CD4-positive, CD25-positive, alpha-beta regulatory T cell (primary cell): ENCODE results near the gene RAD51B. TPM values are rescaled to one million over a fixed set of nuclear protein-coding genes. Genes with fewer than 3 reads are reported as not detected.

Source experiments
- ATAC-seq, 2 donors: fragments of 150-1000 bp; cut with Tn5 transposase; one replicate each; pipeline ENCODE4 v1.10.0; 2021; ENCODE audit warnings: low read depth in 2 of 2, moderate number of reproducible peaks in 2 of 2, moderate library complexity in 1 of 2
- DNase-seq, 3 donors: peaks; one replicate each; pipeline versions ENCODE4 v3.0.0 to v3.0.0-alpha.2; 2012 to 2022; ENCODE audit warnings: mixed read lengths in 1 of 3
- H3K27ac ChIP-seq: one replicate; pipeline ENCODE4 v1.7.0; 2013; ENCODE audit warnings: mild to moderate bottlenecking, low read length; ENCODE audit not compliant: insufficient read depth, poor library complexity, severe bottlenecking
- H3K27me3 ChIP-seq: one replicate; pipeline ENCODE4 v1.7.0; 2013; ENCODE audit warnings: low read length; ENCODE audit not compliant: control insufficient read depth, insufficient read depth
- H3K36me3 ChIP-seq: one replicate; pipeline ENCODE4 v1.7.0; 2013; ENCODE audit warnings: mild to moderate bottlenecking, low read length, moderate library complexity; ENCODE audit not compliant: control insufficient read depth, insufficient read depth
- H3K4me1 ChIP-seq: 2 replicates; pipeline ENCODE4 v1.7.0; 2013; ENCODE audit warnings: mild to moderate bottlenecking, low read length; ENCODE audit not compliant: insufficient read depth, control insufficient read depth, poor library complexity, severe bottlenecking
- H3K4me3 ChIP-seq: one replicate; pipeline ENCODE4 v1.7.0; 2013; ENCODE audit warnings: low read depth, mild to moderate bottlenecking, low read length, moderate library complexity
- H3K9me3 ChIP-seq, 2 experiments: 1 replicate in 1 of 2; 2 replicates in 1 of 2; pipeline ENCODE4 v1.7.0; 2013; ENCODE audit warnings: low read length in 2 of 2, mild to moderate bottlenecking in 1 of 2, moderate library complexity in 1 of 2; ENCODE audit not compliant: control insufficient read depth in 2 of 2
- H3K27ac Mint-ChIP-seq, 3 donors: one replicate each; pipeline ENCODE4 v1.8.0; 2020 to 2022; ENCODE audit warnings: mild to moderate bottlenecking in 3 of 3, mixed read lengths in 3 of 3, moderate library complexity in 2 of 3
- H3K27me3 Mint-ChIP-seq: one replicate; pipeline ENCODE4 v1.8.0; 2022; ENCODE audit warnings: mild to moderate bottlenecking, mixed read lengths
- H3K36me3 Mint-ChIP-seq: one replicate; pipeline ENCODE4 v1.8.0; 2020; ENCODE audit warnings: mixed read lengths
- H3K4me1 Mint-ChIP-seq, 4 donors: one replicate each; pipeline ENCODE4 v1.8.0; 2020 to 2022; ENCODE audit warnings: mixed read lengths in 4 of 4, mild to moderate bottlenecking in 1 of 4
- H3K4me3 Mint-ChIP-seq, 4 donors: one replicate each; pipeline ENCODE4 v1.8.0; 2020 to 2022; ENCODE audit warnings: mild to moderate bottlenecking in 4 of 4, mixed read lengths in 4 of 4, moderate library complexity in 3 of 4
- H3K9me3 Mint-ChIP-seq, 7 donors: one replicate each; pipeline ENCODE4 v1.8.0; 2020 to 2022; ENCODE audit warnings: mixed read lengths in 7 of 7, mild to moderate bottlenecking in 3 of 7, moderate library complexity in 2 of 7
- polyA plus RNA-seq, 4 donors: library from polyadenylated mRNA; unstranded; fragments of 300-500 nt; fragmentation: Illumina TruSeq; gene quantifications; one replicate each; pipeline ENCODE4 v1.2.3, GENCODE V29; 2021
- total RNA-seq: library from RNA; stranded (reverse); gene quantifications from one replicate; pipeline ENCODE4 v1.2.3, GENCODE V29; 2022

Gene RAD51B
- total and polyA plus RNA-seq, 5 donors from 2014 or later, result 19.1 to 40.2 (median 28.1) TPM

- Histone ChIP-seq H3K9me3 (no peaks in the 10 kb centered on the region), H3K36me3 (no peaks in the 10 kb centered on the region), H3K27me3 (no peaks in the 10 kb centered on the region), H3K4me3 (no peak overlapping the region), H3K4me1 (peaks cover 2% of the 10 kb centered on the region), H3K27ac (no peak overlapping the region)
- Mint-ChIP-seq H3K27me3 (no peaks in the 10 kb centered on the region), H3K4me3 (no peak overlapping the region), H3K9me3 (no peaks in the 10 kb centered on the region), H3K36me3 (no peaks in the 10 kb centered on the region), H3K27ac (no peak overlapping the region), H3K4me1 (peaks cover 4 to 10% (median 4%) of the 10 kb centered on the region in 4 donors)
- no peak for DNase-seq
- no peak for ATAC-seq
Observed at GRCh38 chr14:68243450-68244010, 424.0 kb downstream of the RAD51B start.

DNA sequence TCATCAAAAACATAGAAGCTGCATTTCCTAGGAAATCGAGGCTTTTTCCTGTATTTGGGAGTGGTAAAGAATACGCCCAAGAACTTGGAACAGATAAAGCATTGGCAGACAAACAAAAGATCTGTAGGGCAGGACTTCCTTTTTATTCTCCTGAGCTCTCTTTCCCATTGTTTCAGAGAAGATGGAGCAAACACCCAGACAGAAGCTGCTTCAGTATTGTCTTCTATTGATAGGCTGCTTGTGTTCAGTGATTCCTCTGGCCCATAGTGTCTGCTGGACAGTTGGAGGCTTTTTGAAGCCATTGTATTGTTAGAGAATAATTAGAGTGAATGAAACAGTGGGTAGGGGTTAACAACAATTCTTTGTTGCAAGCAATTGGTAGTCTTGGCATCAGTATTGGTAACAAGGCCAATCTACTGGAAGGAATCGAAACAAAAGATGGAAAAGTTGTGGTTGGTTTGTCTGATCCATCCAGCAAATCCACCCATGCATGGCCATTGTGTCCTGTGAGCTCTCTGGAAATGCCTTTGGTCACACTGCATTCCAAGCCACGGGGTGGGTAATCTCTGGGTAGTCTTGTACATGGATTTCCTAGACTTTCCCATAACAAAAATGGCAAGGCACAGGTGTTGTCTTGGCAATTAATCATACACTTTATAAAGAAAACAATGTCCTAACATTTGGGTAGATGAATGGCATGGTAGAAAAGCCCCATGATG, 424.8 kb downstream of the RAD51B start:
- H3K9me3 ChIP-seq, result no peaks in the 10 kb centered on the region
- Mint-ChIP-seq H3K4me1 (peaks cover 4 to 14% (median 9%) of the 10 kb centered on the region in 4 donors), H3K27ac (peak overlapping the region in 2 of 3 donors; percentile 3 to 11), H3K4me3 (no peak overlapping the region), H3K9me3 (no peaks in the 10 kb centered on the region), H3K36me3 (no peaks in the 10 kb centered on the region), H3K27me3 (no peaks in the 10 kb centered on the region)
- no peak for DNase-seq
- ATAC-seq, result no peak
- H3K27me3 ChIP-seq, result no peaks in the 10 kb centered on the region
- no peaks in the 10 kb centered on the region for H3K36me3 ChIP-seq
- no peak overlapping the region for H3K27ac ChIP-seq
- H3K4me1 ChIP-seq, result peaks cover 7% of the 10 kb centered on the region
- H3K4me3 ChIP-seq, result no peak overlapping the region

GRCh38 chr14:68245146-68246073, 425.8 kb downstream of the RAD51B start:
- Histone ChIP-seq H3K36me3 (no peaks in the 10 kb centered on the region), H3K9me3 (no peaks in the 10 kb centered on the region), H3K4me3 (no peak overlapping the region), H3K4me1 (peaks cover 7% of the 10 kb centered on the region), H3K27me3 (no peaks in the 10 kb centered on the region), H3K27ac (no peak overlapping the region)
- Mint-ChIP-seq H3K27me3 (no peaks in the 10 kb centered on the region), H3K4me3 (no peak overlapping the region), H3K27ac (peak overlapping the region in 2 of 3 donors; percentile 9 to 68), H3K4me1 (peaks cover 5 to 23% (median 15%) of the 10 kb centered on the region in 4 donors), H3K9me3 (no peaks in the 10 kb centered on the region), H3K36me3 (no peaks in the 10 kb centered on the region)
- no peak for DNase-seq
- ATAC-seq, result no peak

DNA sequence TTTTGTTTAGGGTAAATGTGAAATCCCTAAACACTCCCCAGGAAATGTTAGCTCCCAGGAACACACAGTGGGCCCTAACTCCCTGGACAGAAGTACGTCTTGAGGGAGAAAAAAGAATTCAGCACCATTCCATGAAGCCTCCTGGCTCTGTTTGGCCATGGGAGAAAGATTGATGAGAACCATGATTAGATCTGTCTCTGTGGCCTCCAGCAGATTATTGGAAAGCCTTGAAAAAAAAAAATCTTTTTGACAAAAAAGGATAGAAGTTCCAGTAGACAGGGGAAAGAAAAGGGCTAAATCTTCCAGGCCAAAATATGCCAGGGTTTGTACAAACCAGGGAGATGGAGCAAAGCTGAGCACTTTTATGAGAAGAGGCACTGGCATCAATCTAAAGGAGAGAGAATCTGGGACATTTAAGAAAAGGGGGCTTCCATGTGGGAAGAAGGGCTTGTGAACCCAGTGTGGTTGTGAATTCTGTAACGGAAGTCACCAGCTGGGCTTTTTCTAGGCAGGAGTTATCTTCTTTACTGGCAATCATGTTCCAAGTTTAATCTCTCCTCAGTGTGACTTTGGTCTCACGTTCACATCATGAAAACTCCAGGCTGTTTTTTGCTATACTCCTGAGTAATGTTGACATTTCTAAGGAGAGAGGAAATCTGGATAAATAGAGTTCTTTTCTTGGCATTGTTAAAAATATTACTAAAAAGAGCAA, 426.7 kb downstream of the RAD51B start:
- H3K27ac ChIP-seq, result no peak overlapping the region
- no peak for ATAC-seq
- Mint-ChIP-seq H3K27ac (peak overlapping the region in 1 of 3 donors; percentile 9), H3K36me3 (no peaks in the 10 kb centered on the region), H3K4me1 (peaks cover 11 to 28% (median 21%) of the 10 kb centered on the region in 4 donors), H3K4me3 (no peak overlapping the region), H3K9me3 (no peaks in the 10 kb centered on the region), H3K27me3 (no peaks in the 10 kb centered on the region)
- H3K27me3 ChIP-seq, result no peaks in the 10 kb centered on the region
- H3K36me3 ChIP-seq, result no peaks in the 10 kb centered on the region
- no peaks in the 10 kb centered on the region for H3K9me3 ChIP-seq
- DNase-seq, result no peak
- no peak overlapping the region for H3K4me3 ChIP-seq
- peaks cover 9% of the 10 kb centered on the region for H3K4me1 ChIP-seq

DNA sequence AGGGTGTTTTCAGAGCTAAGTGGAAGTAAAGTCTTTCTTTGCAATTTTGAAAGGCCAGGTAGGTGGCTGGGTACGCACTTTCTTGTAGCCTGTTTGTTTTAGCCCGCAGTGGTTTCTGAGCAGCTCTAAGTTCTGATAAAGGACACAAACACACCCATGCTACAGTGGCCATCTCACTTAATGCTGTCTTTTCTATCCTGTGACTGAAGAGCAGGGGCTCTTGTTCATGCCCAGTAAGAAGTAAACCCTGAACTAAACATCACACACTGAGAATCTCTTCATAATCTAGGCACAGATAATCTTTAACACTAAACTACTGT, 427.2 kb downstream of the RAD51B start:
- Mint-ChIP-seq H3K4me1 (peaks cover 15 to 33% (median 26%) of the 10 kb centered on the region in 4 donors), H3K27ac (peak overlapping the region in 1 of 3 donors; percentile 21), H3K4me3 (no peak overlapping the region), H3K9me3 (no peaks in the 10 kb centered on the region), H3K27me3 (no peaks in the 10 kb centered on the region), H3K36me3 (no peaks in the 10 kb centered on the region)
- Histone ChIP-seq H3K27ac (no peak overlapping the region), H3K4me1 (peaks cover 10% of the 10 kb centered on the region), H3K36me3 (no peaks in the 10 kb centered on the region), H3K9me3 (no peaks in the 10 kb centered on the region), H3K4me3 (no peak overlapping the region), H3K27me3 (no peaks in the 10 kb centered on the region)
- DNase-seq, result no peak
- ATAC-seq, result no peak

- no peak overlapping the region for H3K4me3 Mint-ChIP-seq
- H3K27me3 ChIP-seq, result no peaks in the 10 kb centered on the region
- H3K4me1 ChIP-seq, result peaks cover 10% of the 10 kb centered on the region
- H3K27ac Mint-ChIP-seq, result no peak overlapping the region
- H3K27ac ChIP-seq, result no peak overlapping the region
- peaks cover 18 to 35% (median 28%) of the 10 kb centered on the region in 4 donors for H3K4me1 Mint-ChIP-seq
- no peaks in the 10 kb centered on the region for H3K36me3 Mint-ChIP-seq
- no peaks in the 10 kb centered on the region for H3K27me3 Mint-ChIP-seq
- no peaks in the 10 kb centered on the region for H3K9me3 Mint-ChIP-seq
- DNase-seq (no peak), ATAC-seq (no peak)
- no peak overlapping the region for H3K4me3 ChIP-seq
- no peaks in the 10 kb centered on the region for H3K36me3 ChIP-seq
- no peaks in the 10 kb centered on the region for H3K9me3 ChIP-seq
Observed at GRCh38 chr14:68247274-68247673, 427.7 kb downstream of the RAD51B start.

- no peaks in the 10 kb centered on the region for H3K36me3 ChIP-seq
- H3K4me1 ChIP-seq, result peaks cover 10% of the 10 kb centered on the region
- H3K27me3 Mint-ChIP-seq, result no peaks in the 10 kb centered on the region
- H3K27me3 ChIP-seq, result no peaks in the 10 kb centered on the region
- H3K4me3 Mint-ChIP-seq, result no peak overlapping the region
- H3K9me3 Mint-ChIP-seq, result no peaks in the 10 kb centered on the region
- H3K9me3 ChIP-seq, result no peaks in the 10 kb centered on the region
- H3K4me3 ChIP-seq, result no peak overlapping the region
- H3K36me3 Mint-ChIP-seq, result no peaks in the 10 kb centered on the region
- H3K4me1 Mint-ChIP-seq, result peaks cover 19 to 37% (median 28%) of the 10 kb centered on the region in 4 donors
- ATAC-seq, result no peak
- DNase-seq, result no peak
- no peak overlapping the region for H3K27ac Mint-ChIP-seq
- H3K27ac ChIP-seq, result no peak overlapping the region
Observed at GRCh38 chr14:68247676-68248268, 428.2 kb downstream of the RAD51B start.
